MM.1S (cell line): ENCODE measurements around the gene COL12A1.

Experiments used
- DNase-seq: peaks from one replicate; pipeline ENCODE4 v3.0.0-alpha.2; 2015
- H2AFZ ChIP-seq: fragments of 300-600 bp; sonication (generic); 2 replicates; pipeline ENCODE4 v1.6.0; 2016; ENCODE audit warnings: antibody characterized with exemption, low read length
- H3F3A ChIP-seq: fragments of 300-600 bp; sonication (generic); 2 replicates; pipeline ENCODE4 v1.6.1; 2016; ENCODE audit warnings: mild to moderate bottlenecking, antibody characterized with exemption, low read length, moderate library complexity, mixed read lengths; ENCODE audit not compliant: insufficient read depth
- H3K27ac ChIP-seq: fragments of 300-600 bp; sonication (generic); 2 replicates; pipeline ENCODE4 v1.5.1; 2016; ENCODE audit warnings: mild to moderate bottlenecking, low read length
- H3K27me3 ChIP-seq: fragments of 300-600 bp; sonication (generic); replicated peaks from 2 replicates; pipeline ENCODE4 v1.6.0; 2016; ENCODE audit warnings: low read length; ENCODE audit not compliant: insufficient read depth
- H3K36me3 ChIP-seq: fragments of 300-600 bp; sonication (generic); replicated peaks from 2 replicates; pipeline ENCODE4 v1.6.1; 2016; ENCODE audit warnings: mild to moderate bottlenecking, low read length, mixed read lengths; ENCODE audit not compliant: insufficient read depth
- H3K4me1 ChIP-seq: fragments of 300-600 bp; sonication (generic); 2 replicates; pipeline ENCODE4 v1.6.1; 2016; ENCODE audit warnings: low read length, mixed read lengths
- H3K4me2 ChIP-seq: fragments of 300-600 bp; sonication (generic); 2 replicates; pipeline ENCODE4 v1.6.0; 2016; ENCODE audit warnings: low read depth, low read length
- H3K4me3 ChIP-seq: fragments of 300-600 bp; sonication (generic); 2 replicates; pipeline ENCODE4 v1.5.1; 2016; ENCODE audit warnings: low read length, mixed read lengths
- H3K79me2 ChIP-seq: fragments of 300-600 bp; sonication (generic); 2 replicates; pipeline ENCODE4 v1.6.1; 2016; ENCODE audit warnings: mixed run types, low read length, mixed read lengths
- H3K9ac ChIP-seq: fragments of 300-600 bp; sonication (generic); 2 replicates; pipeline ENCODE4 v1.6.1; 2016; ENCODE audit warnings: low read length, mixed read lengths
- H3K9me2 ChIP-seq: fragments of 300-600 bp; sonication (generic); replicated peaks from 2 replicates; pipeline ENCODE4 v1.6.1; 2016; ENCODE audit warnings: mild to moderate bottlenecking, low read length, mixed read lengths; ENCODE audit not compliant: insufficient read depth
- H3K9me3 ChIP-seq: fragments of 300-600 bp; sonication (generic); replicated peaks from 2 replicates; pipeline ENCODE4 v1.6.1; 2016; ENCODE audit warnings: mild to moderate bottlenecking, low read length, mixed read lengths; ENCODE audit not compliant: insufficient read depth
- H4K20me1 ChIP-seq: fragments of 300-600 bp; sonication (generic); 2 replicates; pipeline ENCODE4 v1.6.1; 2016; ENCODE audit warnings: mild to moderate bottlenecking, low read length, moderate library complexity, mixed read lengths; ENCODE audit not compliant: insufficient read depth
- EZH2 ChIP-seq: fragments of 300-600 bp; sonication (generic); optimal IDR thresholded peaks from 2 replicates; pipeline ENCODE3; 2017; ENCODE audit warnings: low read depth, mild to moderate bottlenecking, antibody characterized with exemption, low read length, mixed read lengths
- EZH2phosphoT487 ChIP-seq: fragments of 300-600 bp; sonication (generic); IDR thresholded peaks from 2 replicates; pipeline ENCODE4 v1.6.1; 2018; ENCODE audit warnings: antibody characterized with exemption, low read length
- TF ChIP-seq, protein P1 (sequence below): fragments of 300-600 bp; sonication (generic); IDR thresholded peaks from 2 replicates; pipeline ENCODE4 v1.5.1; 2016; ENCODE audit warnings: antibody characterized with exemption, low read length, mixed read lengths

The COL12A1 gene

DNA sequence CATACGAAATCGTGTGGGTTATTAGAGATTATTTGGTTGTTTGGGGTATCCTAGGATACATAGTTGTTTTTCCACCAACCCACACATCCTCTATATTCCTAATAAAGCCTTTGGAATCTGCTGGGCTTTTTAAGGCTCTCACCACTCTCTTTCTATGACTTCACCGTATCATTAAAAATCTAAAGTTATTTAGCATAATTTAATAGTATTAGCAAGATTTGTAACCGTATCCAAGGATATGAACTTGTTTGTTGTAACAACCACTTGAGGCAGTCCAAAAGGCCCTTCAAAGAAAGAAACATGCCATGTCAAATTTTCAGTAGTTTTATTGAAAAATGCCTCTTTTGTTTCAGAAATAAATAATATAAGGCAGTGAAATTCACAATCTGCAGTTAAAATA is 121.8 kb downstream of the COL12A1 start:
- no peaks in the 10 kb centered on the region for H3K36me3 ChIP-seq
- TF ChIP-seq EZH2 = no peak
- no peak for TF ChIP-seq EZH2phosphoT487
- H3K27ac ChIP-seq = no peak overlapping the region
- no peaks in the 10 kb centered on the region for H4K20me1 ChIP-seq
- no peaks in the 10 kb centered on the region for H3K79me2 ChIP-seq
- H3K9me2 ChIP-seq = no peaks in the 10 kb centered on the region
- H3K9me3 ChIP-seq = no peaks in the 10 kb centered on the region
- H3K9ac ChIP-seq = no peak overlapping the region
- H2AFZ ChIP-seq = no peak overlapping the region
- H3F3A ChIP-seq = no peaks in the 10 kb centered on the region
- H3K4me1 ChIP-seq = no peaks in the 10 kb centered on the region
- no peaks in the 10 kb centered on the region for H3K27me3 ChIP-seq
- no peak for DNase-seq
- H3K4me3 ChIP-seq = no peak overlapping the region
- no peak overlapping the region for H3K4me2 ChIP-seq

DNA sequence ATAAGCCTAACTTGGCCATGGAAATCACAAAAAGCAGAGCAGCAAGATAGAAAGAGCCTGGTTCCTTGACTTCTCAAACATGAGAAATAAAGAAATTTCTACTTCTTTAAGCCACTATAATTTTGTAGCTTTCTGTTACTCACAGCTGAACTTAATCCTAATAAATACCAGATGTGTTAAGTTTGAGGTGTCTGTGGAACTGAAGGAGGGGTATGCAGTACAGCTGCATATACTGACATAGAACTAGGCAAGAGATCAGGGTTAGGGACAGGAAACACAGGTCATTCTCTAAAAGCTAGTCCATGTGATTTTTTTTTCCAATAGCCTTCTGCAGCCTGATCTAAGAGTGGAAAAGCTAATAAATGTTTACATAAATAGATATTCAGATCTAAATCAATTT is 123.9 kb downstream of the COL12A1 start:
- Histone ChIP-seq H3K4me2 (no peak overlapping the region), H2AFZ (no peak overlapping the region), H3K9ac (no peak overlapping the region), H3F3A (no peaks in the 10 kb centered on the region), H3K79me2 (no peaks in the 10 kb centered on the region), H4K20me1 (no peaks in the 10 kb centered on the region), H3K36me3 (no peaks in the 10 kb centered on the region), H3K27me3 (no peaks in the 10 kb centered on the region), H3K9me2 (no peaks in the 10 kb centered on the region), H3K27ac (no peak overlapping the region), H3K4me1 (no peaks in the 10 kb centered on the region), H3K4me3 (no peak overlapping the region), H3K9me3 (no peaks in the 10 kb centered on the region)
- no peak for DNase-seq
- TF ChIP-seq EZH2phosphoT487 (no peak), EZH2 (no peak)

DNA sequence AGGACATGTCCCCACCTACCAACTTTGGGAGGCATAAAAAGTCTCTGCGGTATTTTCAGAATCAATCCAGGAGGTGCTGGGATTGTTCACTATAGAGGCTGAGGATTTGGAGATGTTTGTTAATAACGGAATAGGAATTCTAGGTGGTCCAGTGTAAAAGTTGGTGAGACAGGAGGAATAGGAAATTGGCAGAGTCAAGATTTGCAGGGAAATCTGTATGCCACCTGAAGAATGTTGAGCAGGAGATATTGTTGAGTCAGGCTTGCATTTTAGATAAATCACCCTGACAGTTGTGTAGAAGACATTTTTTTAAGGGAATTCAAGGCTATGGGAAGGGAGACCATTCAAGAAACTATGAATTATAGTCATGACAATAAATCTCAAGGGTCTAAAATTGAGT is 124.8 kb downstream of the COL12A1 start:
- no peaks in the 10 kb centered on the region for H4K20me1 ChIP-seq
- H2AFZ ChIP-seq = no peak overlapping the region
- no peaks in the 10 kb centered on the region for H3K4me1 ChIP-seq
- H3K27me3 ChIP-seq = no peaks in the 10 kb centered on the region
- no peaks in the 10 kb centered on the region for H3K9me3 ChIP-seq
- H3K27ac ChIP-seq = no peak overlapping the region
- TF ChIP-seq EZH2phosphoT487 = no peak
- TF ChIP-seq, protein P1, sequence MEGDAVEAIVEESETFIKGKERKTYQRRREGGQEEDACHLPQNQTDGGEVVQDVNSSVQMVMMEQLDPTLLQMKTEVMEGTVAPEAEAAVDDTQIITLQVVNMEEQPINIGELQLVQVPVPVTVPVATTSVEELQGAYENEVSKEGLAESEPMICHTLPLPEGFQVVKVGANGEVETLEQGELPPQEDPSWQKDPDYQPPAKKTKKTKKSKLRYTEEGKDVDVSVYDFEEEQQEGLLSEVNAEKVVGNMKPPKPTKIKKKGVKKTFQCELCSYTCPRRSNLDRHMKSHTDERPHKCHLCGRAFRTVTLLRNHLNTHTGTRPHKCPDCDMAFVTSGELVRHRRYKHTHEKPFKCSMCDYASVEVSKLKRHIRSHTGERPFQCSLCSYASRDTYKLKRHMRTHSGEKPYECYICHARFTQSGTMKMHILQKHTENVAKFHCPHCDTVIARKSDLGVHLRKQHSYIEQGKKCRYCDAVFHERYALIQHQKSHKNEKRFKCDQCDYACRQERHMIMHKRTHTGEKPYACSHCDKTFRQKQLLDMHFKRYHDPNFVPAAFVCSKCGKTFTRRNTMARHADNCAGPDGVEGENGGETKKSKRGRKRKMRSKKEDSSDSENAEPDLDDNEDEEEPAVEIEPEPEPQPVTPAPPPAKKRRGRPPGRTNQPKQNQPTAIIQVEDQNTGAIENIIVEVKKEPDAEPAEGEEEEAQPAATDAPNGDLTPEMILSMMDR = no peak
- TF ChIP-seq EZH2 = no peak
- no peak overlapping the region for H3K4me2 ChIP-seq
- H3K4me3 ChIP-seq = no peak overlapping the region
- no peaks in the 10 kb centered on the region for H3K79me2 ChIP-seq
- H3K9me2 ChIP-seq = no peaks in the 10 kb centered on the region
- no peaks in the 10 kb centered on the region for H3F3A ChIP-seq
- no peak for DNase-seq
- H3K36me3 ChIP-seq = no peaks in the 10 kb centered on the region
- H3K9ac ChIP-seq = no peak overlapping the region

DNA sequence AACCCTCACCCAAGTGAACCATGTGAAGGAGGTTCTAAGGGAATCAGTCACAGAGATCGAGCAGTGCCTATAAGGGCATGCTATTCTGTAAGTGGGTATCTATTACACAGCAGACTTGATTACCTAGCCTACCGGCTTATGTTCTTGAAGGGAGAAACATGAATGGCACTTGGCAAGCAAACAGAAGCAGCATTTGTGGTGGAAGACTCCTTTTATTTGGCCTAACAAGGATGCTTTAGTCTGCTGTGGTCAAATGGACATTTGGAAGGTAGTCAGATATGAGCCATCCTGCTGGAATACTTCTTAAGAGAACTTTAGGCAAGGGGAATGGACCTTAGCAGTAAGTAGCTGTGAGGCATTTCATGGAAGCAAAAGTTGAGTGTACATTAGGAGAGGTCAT is 126.3 kb downstream of the COL12A1 start:
- Histone ChIP-seq H3F3A (no peaks in the 10 kb centered on the region), H3K4me2 (no peak overlapping the region), H3K9ac (no peak overlapping the region), H3K27me3 (no peaks in the 10 kb centered on the region), H4K20me1 (no peaks in the 10 kb centered on the region), H3K9me2 (no peaks in the 10 kb centered on the region), H3K9me3 (no peaks in the 10 kb centered on the region), H2AFZ (no peak overlapping the region), H3K4me3 (no peak overlapping the region), H3K79me2 (no peaks in the 10 kb centered on the region), H3K4me1 (no peaks in the 10 kb centered on the region), H3K36me3 (no peaks in the 10 kb centered on the region), H3K27ac (no peak overlapping the region)
- DNase-seq = no peak
- TF ChIP-seq, protein P1 = no peak
- TF ChIP-seq EZH2phosphoT487 (no peak), EZH2 (no peak)
